ENCODE results near the gene TPCN2.

TPCN2 gene

DNA sequence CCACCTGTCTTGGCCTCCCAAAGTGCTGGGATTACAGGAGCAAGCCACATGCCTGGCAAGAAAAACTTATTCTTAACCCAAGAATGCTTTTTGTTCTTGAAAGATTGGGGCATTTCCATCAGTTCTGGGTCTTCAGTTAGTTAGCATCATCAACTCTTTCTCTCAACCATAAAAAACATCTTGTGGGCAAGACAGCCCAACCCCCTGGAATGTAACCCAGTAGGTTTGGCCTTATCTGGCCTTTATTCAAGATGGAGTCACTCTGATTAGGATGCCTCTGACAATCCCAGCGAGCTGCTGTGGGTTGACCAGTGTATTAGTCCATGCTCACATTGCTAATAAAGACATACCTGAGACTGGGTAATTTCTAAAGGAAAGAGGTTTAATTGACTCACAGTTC is 9.2 kb upstream of the TPCN2 start:
- DNase-seq (ENCODE audit: low read depth): no peak

DNA sequence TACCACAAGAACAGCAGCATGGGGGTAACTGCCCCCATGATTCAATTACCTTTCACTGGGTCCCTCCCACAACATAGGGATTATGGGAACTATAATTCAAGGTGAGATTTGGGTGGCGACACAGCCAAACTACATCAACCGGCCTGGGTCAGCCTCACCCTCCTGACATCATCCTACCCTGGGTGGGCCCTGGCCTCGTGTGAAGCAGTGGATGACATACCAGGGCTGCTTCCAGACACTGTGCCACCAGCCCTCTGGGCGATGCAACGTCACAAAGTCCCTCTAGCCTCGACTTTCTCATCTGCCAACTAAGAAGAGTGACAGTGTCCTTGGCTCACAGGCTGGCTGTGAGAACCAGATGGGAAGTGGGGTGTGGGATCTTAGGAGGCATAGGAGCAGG is 8.7 kb upstream of the TPCN2 start:
- no peak for DNase-seq (ENCODE audit: low read depth)

- DNase-seq (ENCODE audit: low read depth): no peak
Measured at GRCh38 chr11:69040581-69041260, 8.0 kb upstream of the TPCN2 start.

DNA sequence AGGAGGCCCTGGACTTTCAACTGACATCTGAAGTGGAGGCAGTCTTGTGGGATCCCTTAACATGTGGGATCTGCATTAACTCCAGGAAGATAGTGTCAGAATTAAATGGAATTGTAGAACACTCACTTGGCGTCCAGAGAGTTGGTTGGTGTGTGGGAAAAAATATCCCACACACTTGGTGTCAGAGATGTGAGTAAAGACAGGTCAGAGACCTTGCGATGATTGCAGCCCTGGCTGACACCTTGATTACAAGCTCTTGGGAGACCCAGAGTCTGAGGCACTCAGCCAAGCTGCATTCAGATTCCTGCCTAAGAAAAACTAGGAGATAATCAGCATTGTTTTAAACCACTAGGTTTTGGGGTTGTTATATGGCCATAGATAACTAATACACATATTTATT is 7.2 kb upstream of the TPCN2 start:
- DNase-seq (ENCODE audit: low read depth): no peak

DNA sequence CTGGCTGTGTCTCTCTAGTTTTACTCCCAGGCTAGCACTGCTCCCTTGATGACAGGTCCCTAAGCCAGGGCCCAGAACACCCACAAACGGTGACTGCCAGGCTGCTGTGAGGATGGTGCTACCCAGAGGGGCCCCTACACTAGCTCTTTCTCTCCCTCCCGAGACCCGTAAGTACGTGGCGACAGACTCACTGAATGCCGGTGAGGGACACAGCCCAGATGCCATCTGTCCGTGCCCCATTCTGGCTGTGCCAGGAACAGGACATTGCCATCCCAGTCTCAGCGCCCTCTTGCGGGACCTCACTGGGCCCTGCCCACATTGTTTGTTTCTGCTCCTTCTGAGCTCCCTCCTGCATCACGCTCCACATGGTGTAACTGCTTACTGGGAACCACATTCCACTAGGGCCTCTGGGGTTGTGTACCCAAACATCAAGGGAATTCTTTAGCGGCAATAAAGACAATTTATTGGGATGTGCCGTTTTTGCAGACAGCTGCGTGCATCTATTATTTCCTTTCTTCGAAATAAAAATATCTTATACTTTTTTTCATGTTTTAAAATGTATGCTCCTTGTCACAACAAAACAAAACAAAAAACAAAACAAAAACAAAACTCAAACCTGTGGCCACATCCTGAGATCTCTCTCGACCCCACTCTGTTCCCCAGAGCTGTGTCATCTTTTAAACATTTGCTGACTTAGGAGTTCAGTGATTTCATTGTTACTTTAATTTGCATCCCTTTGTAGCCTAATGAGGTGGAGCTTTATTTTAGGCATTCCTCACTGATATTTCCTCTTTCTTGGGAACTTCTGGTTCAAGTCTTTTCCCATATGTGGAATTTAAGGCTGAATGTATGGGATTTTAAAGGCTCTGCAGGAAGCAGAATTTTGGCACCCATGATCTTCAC is 4.4 kb upstream of the TPCN2 start:
- no peak for DNase-seq (ENCODE audit: low read depth)

DNA sequence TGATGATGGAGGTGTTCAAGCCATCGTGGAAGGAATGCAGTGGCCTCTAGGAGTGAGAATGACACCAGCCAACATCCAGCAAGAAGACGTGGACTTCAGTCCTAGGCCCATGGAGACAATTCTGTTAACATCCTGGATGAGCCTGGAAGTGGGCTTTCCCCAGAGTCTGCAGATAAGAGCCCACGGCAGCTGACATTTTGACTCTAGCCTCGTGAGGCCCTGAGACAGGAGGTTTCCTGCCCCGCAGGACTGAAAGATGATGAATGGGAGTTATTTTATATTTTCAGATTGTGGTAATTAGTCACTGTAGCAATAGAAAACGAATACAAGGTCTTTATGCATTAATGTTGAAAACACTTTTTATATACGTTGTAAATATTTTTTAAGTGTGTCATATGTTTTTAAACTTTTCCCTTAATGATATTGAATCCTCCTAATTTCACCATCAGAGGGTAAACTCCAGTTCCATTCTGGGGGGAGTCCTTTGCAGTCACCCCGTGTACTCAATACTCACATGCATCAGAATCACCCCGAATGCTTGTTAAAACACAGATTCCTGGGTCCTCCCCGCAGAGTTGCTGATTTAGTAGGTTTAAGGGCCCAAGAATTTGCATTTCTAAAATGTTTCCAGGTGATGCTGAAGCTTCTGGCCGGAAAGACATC is 570 bp upstream of the TPCN2 start:
- DNase-seq (ENCODE audit: low read depth): no peak

DNA sequence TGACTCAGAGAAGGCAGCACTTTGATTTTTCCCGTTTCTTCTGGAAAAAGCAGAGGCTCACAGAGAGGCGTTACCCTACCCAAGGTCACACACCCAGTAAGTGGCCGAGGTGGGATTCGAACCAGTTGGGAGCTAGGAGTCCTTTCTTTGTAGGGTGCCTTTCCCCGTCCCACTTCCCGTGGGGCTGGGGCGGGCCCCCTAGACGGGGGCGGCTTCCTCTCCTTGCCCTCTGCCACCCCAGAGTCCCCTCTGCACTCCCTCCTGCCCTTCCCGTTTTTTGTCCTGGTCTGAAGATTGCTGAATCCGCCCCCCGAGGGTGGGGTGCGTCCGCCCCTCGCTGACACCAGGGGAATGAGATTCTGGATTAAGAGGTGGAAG is 747 bp downstream of the TPCN2 start:
- DNase-seq (ENCODE audit: low read depth): no peak

- DNase-seq (ENCODE audit: low read depth): no peak
Measured at GRCh38 chr11:69050592-69051380, 2.1 kb downstream of the TPCN2 start.

- DNase-seq (ENCODE audit: low read depth): no peak
Measured at GRCh38 chr11:69051381-69052342, 2.9 kb downstream of the TPCN2 start.

GRCh38 chr11:69052343-69053168 is 3.8 kb downstream of the TPCN2 start:
- no peak for DNase-seq (ENCODE audit: low read depth)

GRCh38 chr11:69053169-69053477 is 4.4 kb downstream of the TPCN2 start:
- DNase-seq (ENCODE audit: low read depth): no peak

DNA sequence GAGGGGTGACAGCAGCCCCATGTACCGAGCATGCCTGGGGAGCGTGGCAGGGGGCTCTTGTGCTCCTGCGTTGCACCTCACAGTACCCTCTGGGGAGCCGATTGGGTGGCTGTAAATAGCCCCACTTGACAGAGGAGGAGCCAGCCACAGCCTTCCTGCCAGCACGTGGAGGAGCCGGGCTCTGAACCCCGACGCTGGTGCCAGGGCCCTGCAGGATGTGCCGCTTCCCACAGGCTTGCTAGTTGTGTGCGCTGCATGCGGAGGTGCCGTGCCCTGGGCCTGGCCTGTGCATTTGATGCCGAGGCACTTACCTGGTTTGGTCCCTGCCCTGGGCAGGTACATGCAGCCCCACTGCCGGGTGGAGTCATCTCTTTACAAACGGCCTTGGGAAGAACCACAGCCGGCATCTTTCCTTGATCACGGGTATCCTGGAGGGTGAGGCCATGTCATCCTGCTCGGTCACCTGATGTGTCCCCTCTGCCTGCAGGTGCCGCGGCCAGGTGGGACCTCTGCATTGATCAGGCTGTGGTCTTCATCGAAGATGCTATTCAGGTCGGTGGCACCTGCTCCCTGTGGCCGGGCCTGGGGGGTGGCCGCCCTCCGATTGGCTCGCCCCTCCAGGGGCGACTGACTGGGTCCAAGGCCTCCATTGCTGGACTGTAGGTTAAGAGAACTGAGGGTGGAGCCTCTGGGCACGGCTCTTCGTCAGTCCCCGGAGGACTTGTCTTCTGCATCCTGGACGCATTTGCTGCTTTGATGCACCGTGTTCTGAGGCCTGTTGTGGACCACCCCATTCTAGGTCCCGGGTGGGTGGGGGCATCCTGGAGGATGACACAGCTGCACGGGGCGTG is 5.0 kb downstream of the TPCN2 start:
- no peak for DNase-seq (ENCODE audit: low read depth)

DNA sequence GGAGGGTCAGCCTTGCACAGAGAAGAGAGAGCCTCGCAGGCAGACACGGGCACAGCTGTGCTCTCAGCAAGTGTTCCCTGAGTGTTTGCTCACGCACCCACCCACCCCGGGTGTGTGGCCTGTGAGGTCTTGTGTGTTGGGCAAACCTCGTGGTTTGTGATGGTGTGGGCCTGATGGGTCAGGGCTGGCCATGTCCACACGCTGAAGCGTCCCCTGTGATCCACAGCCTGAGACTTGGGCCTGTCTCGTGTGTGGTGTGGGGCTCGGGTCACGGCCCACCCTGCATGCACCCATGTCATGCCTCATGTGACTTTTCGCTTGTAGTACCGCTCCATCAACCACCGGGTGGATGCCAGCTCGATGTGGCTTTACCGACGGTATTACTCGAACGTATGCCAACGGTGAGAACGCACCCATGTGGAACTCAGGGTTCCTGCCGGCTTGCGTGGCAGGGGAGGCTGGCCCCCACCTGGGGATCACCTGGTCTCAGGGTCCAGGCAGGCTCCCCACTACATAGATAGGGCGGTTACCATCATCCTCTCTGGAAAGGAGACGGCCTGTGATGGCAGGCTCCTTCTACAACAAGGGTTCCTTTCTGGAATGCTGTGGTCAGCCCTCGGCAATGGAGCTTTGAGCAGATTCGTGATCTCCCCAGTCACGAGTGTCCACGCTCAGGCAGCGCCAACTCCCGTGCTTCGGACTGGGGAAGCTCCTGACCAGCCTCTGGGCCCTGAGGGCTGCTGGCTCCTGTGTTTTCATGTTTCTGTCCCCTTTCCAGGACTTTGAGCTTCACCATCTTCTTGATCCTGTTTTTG is 5.9 kb downstream of the TPCN2 start:
- no peak for DNase-seq (ENCODE audit: low read depth)

- no peak for DNase-seq (ENCODE audit: low read depth)
Measured at GRCh38 chr11:69055212-69055586, 6.5 kb downstream of the TPCN2 start.

- no peak for DNase-seq (ENCODE audit: low read depth)
Measured at GRCh38 chr11:69055598-69056516, 7.1 kb downstream of the TPCN2 start.

DNA sequence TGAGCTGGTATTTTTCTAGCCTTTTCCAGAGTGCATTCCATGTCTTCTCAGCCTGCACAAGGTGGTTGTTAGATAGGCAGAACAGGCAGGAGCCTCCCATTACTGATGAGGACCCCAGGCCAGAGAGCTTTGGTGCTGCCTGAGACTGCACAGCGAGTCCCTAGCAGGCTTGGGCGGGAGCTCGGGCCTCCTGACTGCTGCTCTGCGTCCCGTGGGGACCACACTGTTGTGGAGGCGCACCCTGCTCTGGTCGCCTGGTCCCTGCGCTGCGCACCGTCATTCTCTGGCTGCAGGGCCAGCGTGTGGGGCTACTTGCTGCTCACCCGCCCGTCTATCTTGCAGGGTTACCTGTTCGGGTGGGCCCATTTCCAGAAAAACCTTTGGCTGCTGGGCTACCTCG is 8.5 kb downstream of the TPCN2 start:
- DNase-seq (ENCODE audit: low read depth): no peak

DNA sequence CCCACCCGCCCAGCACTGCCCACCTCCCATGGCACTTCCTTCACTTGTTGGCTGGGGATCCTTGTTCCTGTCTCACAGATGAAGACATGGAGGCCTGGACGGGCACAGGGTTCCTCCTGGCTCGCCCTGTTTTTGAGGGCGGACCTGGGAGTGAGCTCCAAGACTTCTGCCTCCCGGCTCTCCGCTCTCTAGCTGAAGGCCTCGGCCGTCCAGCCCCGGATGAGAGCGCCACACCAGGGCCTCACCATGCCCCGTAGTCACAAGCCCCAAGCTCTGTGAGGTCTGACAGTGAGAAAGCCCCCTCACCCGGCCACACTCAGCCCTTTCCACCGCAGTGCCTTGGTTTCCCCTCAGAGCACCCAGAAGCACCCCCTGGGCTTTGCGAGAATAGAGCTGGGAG is 9.1 kb downstream of the TPCN2 start:
- DNase-seq (ENCODE audit: low read depth): no peak

Data from stimulated activated CD8-positive, alpha-beta memory T cell treated with anti-CD3 and anti-CD28 coated beads, Interleukin-7, amount 100 ng/mL, for 24 hours (primary cell).